HEK293T (cell line): ENCODE data around the gene TSPAN14.

Experiments
- ELF4 ChIP-seq: fragments of 450-650 bp; IDR thresholded peaks from 2 replicates; pipeline ENCODE4 v1.6.1; 2017; ENCODE audit warnings: antibody characterized with exemption
- SP1 ChIP-seq: fragments of 450-650 bp; IDR thresholded peaks from 2 replicates; pipeline ENCODE4 v1.6.1; 2017

- TF ChIP-seq SP1 (no peak), ELF4 (no peak)
These were observed 39.5 kb downstream of the TSPAN14 start for GRCh38 chr10:80493522-80494051.
